ENCODE data around the gene RNF112. TPM values are rescaled to one million over a fixed set of nuclear protein-coding genes. Genes with fewer than 3 reads are reported as not detected.

RNF112 gene
- total RNA-seq, 1 experiment from 2014 or later, result 0.81 TPM

DNA sequence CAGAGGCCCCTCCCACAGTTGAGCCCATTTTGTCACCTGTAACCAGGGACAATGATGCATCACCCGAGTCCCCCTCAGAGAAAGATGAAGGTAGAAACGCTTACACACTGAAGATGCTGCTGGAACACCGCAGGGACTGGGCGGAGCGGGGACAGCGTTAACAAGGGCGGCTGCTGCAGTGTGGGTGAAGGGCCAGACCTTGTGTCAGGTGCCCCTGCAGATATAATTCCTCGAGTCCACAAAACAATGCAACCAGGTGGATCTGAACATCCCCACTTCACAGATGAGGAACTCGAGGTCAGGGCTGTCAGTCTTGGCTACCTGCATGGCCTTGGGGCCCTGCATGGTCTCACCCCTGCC is 39.0 kb upstream of the RNF112 start:
- Histone ChIP-seq H3K23ac (ENCODE audit: insufficient read length, low read depth, low read length) (no peak overlapping the region), H3K79me2 (ENCODE audit: insufficient read depth, low read length) (no peaks in the 10 kb centered on the region), H3K14ac (ENCODE audit: insufficient read depth, low read length) (no peak overlapping the region; the same call in 1 of the 2 replicates), H3K4me2 (ENCODE audit: insufficient read depth, insufficient read length, low read length) (no peak overlapping the region), H3K4ac (ENCODE audit: low read depth, low read length) (no peak overlapping the region), H4K20me1 (ENCODE audit: control insufficient read depth, insufficient read depth, insufficient read length) (no peaks in the 10 kb centered on the region), H4K91ac (ENCODE audit: insufficient read length, low read depth, low read length) (no peak overlapping the region), H2BK5ac (ENCODE audit: insufficient read length, low read length) (no peak overlapping the region), H3K4me1 (ENCODE audit: insufficient read depth, low read length) (peaks cover 2% of the 10 kb centered on the region; the same call in 1 of the 2 replicates), H3K27ac (ENCODE audit: insufficient read length, low read depth, low read length) (no peak overlapping the region), H3K9ac (ENCODE audit: extremely low read depth, insufficient read length, low read length) (no peak overlapping the region), H4K5ac (ENCODE audit: insufficient read length, low read depth, low read length) (no peak overlapping the region), H3K27me3 (ENCODE audit: insufficient read depth, low read length) (no peaks in the 10 kb centered on the region), H3K23me2 (ENCODE audit: insufficient read length, low read depth, low read length, poor library complexity, severe bottlenecking) (no peaks in the 10 kb centered on the region), H3K9me3 (ENCODE audit: control insufficient read depth, low read depth, low read length) (no peaks in the 10 kb centered on the region), H2AK5ac (ENCODE audit: insufficient read length, low read length) (no peak overlapping the region), H2BK15ac (ENCODE audit: low read depth, low read length) (no peak overlapping the region), H2AFZ (ENCODE audit: low read length) (no peak overlapping the region), H3K18ac (ENCODE audit: insufficient read length, low read depth, low read length) (no peak overlapping the region), H2BK120ac (ENCODE audit: low read depth, low read length, poor library complexity, severe bottlenecking) (no peak overlapping the region), H2BK12ac (ENCODE audit: insufficient read length, low read depth, low read length) (no peak overlapping the region), H4K8ac (replicated peaks; ENCODE audit: insufficient read length, low read depth, low read length) (no peak overlapping the region), H3T11ph (ENCODE audit: low read length) (no peak overlapping the region), H3K79me1 (ENCODE audit: insufficient read depth, low read depth, low read length, poor library complexity, severe bottlenecking) (no peaks in the 10 kb centered on the region), H3K56ac (ENCODE audit: insufficient read length, low read depth, low read length) (no peak overlapping the region), H2BK20ac (ENCODE audit: low read depth, low read length, poor library complexity, severe bottlenecking) (no peak overlapping the region)
- H3K36me3 Mint-ChIP-seq (ENCODE audit: insufficient read depth in 1 of 3, low read depth in 3 of 3), result peaks cover 0 to 9% (median 6%) of the 10 kb centered on the region in 3 experiments; a peak in 2 of 7 replicates
- TF ChIP-seq, protein P1, sequence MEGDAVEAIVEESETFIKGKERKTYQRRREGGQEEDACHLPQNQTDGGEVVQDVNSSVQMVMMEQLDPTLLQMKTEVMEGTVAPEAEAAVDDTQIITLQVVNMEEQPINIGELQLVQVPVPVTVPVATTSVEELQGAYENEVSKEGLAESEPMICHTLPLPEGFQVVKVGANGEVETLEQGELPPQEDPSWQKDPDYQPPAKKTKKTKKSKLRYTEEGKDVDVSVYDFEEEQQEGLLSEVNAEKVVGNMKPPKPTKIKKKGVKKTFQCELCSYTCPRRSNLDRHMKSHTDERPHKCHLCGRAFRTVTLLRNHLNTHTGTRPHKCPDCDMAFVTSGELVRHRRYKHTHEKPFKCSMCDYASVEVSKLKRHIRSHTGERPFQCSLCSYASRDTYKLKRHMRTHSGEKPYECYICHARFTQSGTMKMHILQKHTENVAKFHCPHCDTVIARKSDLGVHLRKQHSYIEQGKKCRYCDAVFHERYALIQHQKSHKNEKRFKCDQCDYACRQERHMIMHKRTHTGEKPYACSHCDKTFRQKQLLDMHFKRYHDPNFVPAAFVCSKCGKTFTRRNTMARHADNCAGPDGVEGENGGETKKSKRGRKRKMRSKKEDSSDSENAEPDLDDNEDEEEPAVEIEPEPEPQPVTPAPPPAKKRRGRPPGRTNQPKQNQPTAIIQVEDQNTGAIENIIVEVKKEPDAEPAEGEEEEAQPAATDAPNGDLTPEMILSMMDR (conservative IDR thresholded peaks at IDR 0.05), result no peak
- DNase-seq, result no peak
- H3K9me3 Mint-ChIP-seq, result no peaks in the 10 kb centered on the region
- peaks cover 3 to 19% of the 10 kb centered on the region in 2 experiments for H3K4me1 Mint-ChIP-seq
- peak overlapping the region in 2 of 3 experiments; percentile 84 to 88; a peak in 2 of 7 replicates for H3K27ac Mint-ChIP-seq
- H3K27me3 Mint-ChIP-seq (ENCODE audit: low read depth), result no peaks in the 10 kb centered on the region
- no peak overlapping the region for H3K4me3 Mint-ChIP-seq
- WGBS (ENCODE audit: extremely low coverage, insufficient read length, low lambda C conversion rate), result no CpG with 5 or more reads among the region's 9 CpGs

All from H9 (cell line).